Measurements from ENCODE around the gene RLF.
A peak's percentile ranks its signal among the peaks of the same experiment; 100 is the strongest.

The RLF gene

GRCh38 chr1:40244138-40244744 is 83.1 kb downstream of the RLF start:
- DNase-seq: no peak

- no peak for DNase-seq
Measured at GRCh38 chr1:40245686-40246085, 84.5 kb downstream of the RLF start.

GRCh38 chr1:40247655-40248054 is 86.5 kb downstream of the RLF start, which contains the start of gene TMCO2:
Gene TMCO2, plus strand, starts transcription at chr1:40247937. Its CDS starts 57 bp downstream, at chr1:40247994.
- no peak for DNase-seq

GRCh38 chr1:40248412-40248811 is 87.2 kb downstream of the RLF start:
- DNase-seq: no peak

GRCh38 chr1:40251456-40251855 is 90.3 kb downstream of the RLF start:
- no peak for DNase-seq

GRCh38 chr1:40252601-40253000 is 91.4 kb downstream of the RLF start:
- DNase-seq: no peak

- no peak for DNase-seq
Measured at GRCh38 chr1:40255231-40255630, 94.0 kb downstream of the RLF start.

- no peak for DNase-seq
Measured at GRCh38 chr1:40256401-40257084, 95.4 kb downstream of the RLF start.

- DNase-seq: no peak
Measured at GRCh38 chr1:40257313-40257687, 96.1 kb downstream of the RLF start.

GRCh38 chr1:40257688-40258444 is 96.7 kb downstream of the RLF start, which contains the start of gene ZMPSTE24:
Gene ZMPSTE24, plus strand, starts transcription at chr1:40258236. Its CDS starts 36 bp downstream, at chr1:40258272.
- peak; percentile 15 for DNase-seq

GRCh38 chr1:40258445-40258769 is 97.2 kb downstream of the RLF start:
- no peak for DNase-seq

GRCh38 chr1:40264354-40264781 is 103.2 kb downstream of the RLF start:
- DNase-seq: no peak

GRCh38 chr1:40265298-40265697 is 104.1 kb downstream of the RLF start:
- DNase-seq: no peak

- no peak for DNase-seq
Measured at GRCh38 chr1:40265919-40266318, 104.7 kb downstream of the RLF start.

- DNase-seq: no peak
Measured at GRCh38 chr1:40266786-40267535, 105.8 kb downstream of the RLF start.

- no peak for DNase-seq
Measured at GRCh38 chr1:40267767-40268187, 106.6 kb downstream of the RLF start.

- DNase-seq: no peak
Measured at GRCh38 chr1:40268211-40268610, 107.0 kb downstream of the RLF start.

GRCh38 chr1:40270152-40270834 is 109.1 kb downstream of the RLF start:
- DNase-seq: no peak

GRCh38 chr1:40272653-40273213 is 111.5 kb downstream of the RLF start:
- DNase-seq: no peak

GRCh38 chr1:40273547-40274166 is 112.5 kb downstream of the RLF start:
- DNase-seq: no peak

GRCh38 chr1:40274331-40274730 is 113.1 kb downstream of the RLF start:
- DNase-seq: no peak

GRCh38 chr1:40276122-40276521 is 114.9 kb downstream of the RLF start:
- no peak for DNase-seq
